ENCODE measurements around the gene ATP5PD. TPM values are rescaled to one million over a fixed set of nuclear protein-coding genes. Genes with fewer than 3 reads are reported as not detected.

ATP5PD gene
- polyA plus RNA-seq, 1 donor from 2014 or later: 241 TPM

Other genes with a start within 250 kb of the ATP5PD start
- not detected for gene GRIN2C, start 187.1 kb downstream of the ATP5PD start, polyA plus RNA-seq
- 5.9 TPM for gene FDXR, start 174.0 kb downstream of the ATP5PD start, polyA plus RNA-seq
- not detected for gene FADS6, start 153.3 kb downstream of the ATP5PD start, polyA plus RNA-seq
- gene USH1G, start 123.7 kb downstream of the ATP5PD start, polyA plus RNA-seq: not detected
- not detected for gene OTOP2, start 122.7 kb downstream of the ATP5PD start, polyA plus RNA-seq
- gene OTOP3, start 111.1 kb downstream of the ATP5PD start, polyA plus RNA-seq: not detected
- 1.2 TPM for gene HID1, start 74.2 kb downstream of the ATP5PD start, polyA plus RNA-seq
- not detected for gene CDR2L, start 59.3 kb downstream of the ATP5PD start, polyA plus RNA-seq
- 53.9 TPM for gene MRPL58, start 34.3 kb downstream of the ATP5PD start, polyA plus RNA-seq
- gene KCTD2, start 256 bp upstream of the ATP5PD start, polyA plus RNA-seq: 5.7 TPM
- 3.0 TPM for gene SLC16A5, start 41.0 kb upstream of the ATP5PD start, polyA plus RNA-seq
- 4.5 TPM for gene ARMC7, start 63.0 kb upstream of the ATP5PD start, polyA plus RNA-seq
- 150 TPM for gene NT5C, start 84.8 kb upstream of the ATP5PD start, polyA plus RNA-seq
- 150 TPM for gene JPT1, start 107.5 kb upstream of the ATP5PD start, polyA plus RNA-seq
- 391 TPM for gene SUMO2, start 136.0 kb upstream of the ATP5PD start, polyA plus RNA-seq
- gene NUP85, start 158.7 kb upstream of the ATP5PD start, polyA plus RNA-seq: 32.3 TPM
- gene GGA3, start 214.6 kb upstream of the ATP5PD start, polyA plus RNA-seq: 27.8 TPM
- 101 TPM for gene MRPS7, start 214.9 kb upstream of the ATP5PD start, polyA plus RNA-seq
- gene MIF4GD, start 224.3 kb upstream of the ATP5PD start, polyA plus RNA-seq: 103 TPM
- gene SLC25A19, start 242.5 kb upstream of the ATP5PD start, polyA plus RNA-seq: 22.0 TPM

All from IgD-negative memory B cell (primary cell).